Kidney glomerular epithelial cell (primary cell): Measurements from ENCODE around the gene SCARB1.

Source experiments
- DNase-seq: peaks from one replicate; lab custom pipeline; 2025; lab: John Stamatoyannopoulos, UW

Gene SCARB1

GRCh38 chr12:124821252-124822200, 42.1 kb downstream of the SCARB1 start:
- no peak for DNase-seq

- DNase-seq, result no peak
Measured at GRCh38 chr12:124820199-124820598, 43.5 kb downstream of the SCARB1 start.

DNA sequence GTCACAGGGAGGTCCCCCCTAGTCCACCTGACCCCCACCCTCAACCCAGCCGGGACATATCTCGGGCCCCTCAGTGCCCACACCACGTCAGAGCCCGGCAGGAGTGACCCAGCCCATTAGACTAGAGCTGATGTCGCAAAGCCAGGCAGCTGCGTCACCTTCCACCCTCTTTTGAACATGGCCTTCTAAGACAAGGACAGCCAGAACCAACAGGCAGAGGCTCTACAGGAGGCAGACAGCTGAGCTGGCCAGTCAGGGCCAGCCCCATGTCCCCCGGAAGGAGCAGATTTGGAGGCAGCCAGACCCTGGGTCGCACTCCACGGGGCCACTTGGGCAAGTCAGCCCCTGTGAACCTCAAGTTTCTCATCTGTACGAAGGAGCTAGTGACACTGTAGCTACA, 44.1 kb downstream of the SCARB1 start:
- DNase-seq, result no peak

DNA sequence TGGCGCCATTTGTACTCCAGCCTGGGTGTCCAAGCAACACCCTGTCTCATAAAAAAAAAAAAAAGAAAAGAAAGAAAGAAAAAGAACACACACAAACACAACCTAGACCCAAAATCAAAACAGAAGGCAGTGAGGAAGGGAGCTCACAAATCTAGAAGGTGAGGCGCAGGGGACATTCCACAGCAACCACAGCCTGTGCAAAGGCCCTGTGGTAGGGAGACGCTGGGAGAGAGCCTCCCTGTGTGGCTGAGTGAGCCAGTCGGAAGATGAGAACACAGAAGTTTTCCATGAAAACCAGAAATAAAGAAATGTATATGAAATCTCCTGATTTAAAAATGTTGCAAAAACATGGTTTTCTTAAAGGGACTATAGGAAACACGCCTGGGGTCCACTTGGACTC, 44.6 kb downstream of the SCARB1 start:
- DNase-seq, result no peak

DNA sequence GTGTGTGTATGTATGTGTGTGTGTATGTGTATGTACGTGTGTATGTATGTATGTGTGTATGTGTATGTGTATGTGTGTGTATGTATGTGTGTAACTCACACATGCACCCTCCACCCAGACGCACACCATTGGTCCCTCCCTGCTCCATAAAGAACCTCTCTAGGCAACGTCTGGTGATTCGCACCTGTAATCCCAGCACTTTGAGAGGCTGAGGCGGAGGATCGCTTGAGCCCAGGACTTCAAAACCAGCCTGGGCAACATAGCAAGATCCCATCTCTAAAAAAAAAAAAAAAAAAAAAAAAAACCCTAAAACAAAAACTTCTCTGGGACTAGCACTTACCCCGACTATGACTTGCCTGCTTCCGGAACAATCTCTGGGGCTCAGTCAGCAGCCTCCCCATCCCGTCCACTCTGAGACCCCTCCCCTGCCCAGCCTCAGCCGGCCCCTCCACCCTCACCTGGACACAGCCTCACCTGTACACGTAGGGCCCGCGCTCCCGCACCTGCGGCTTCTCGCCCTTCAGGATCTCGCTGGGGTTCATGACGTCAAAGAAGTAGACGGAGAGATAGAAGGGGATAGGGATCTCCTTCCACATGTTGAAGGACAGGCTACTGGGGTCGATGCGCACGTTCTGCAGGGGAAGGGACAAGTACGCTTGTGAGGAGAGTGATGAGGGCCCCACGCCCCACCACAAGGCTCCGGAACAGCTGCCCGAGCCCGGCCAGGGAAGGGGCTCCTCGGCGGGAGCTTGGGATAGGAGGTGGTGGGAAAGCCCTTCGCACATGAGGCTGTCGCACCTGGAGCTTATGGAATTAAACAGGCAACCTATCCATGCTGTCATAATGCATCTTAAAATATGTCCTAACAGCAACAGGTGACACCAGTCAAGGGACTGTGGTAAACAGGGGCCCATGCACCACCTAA, 46.3 kb downstream of the SCARB1 start:
- DNase-seq, result no peak

DNA sequence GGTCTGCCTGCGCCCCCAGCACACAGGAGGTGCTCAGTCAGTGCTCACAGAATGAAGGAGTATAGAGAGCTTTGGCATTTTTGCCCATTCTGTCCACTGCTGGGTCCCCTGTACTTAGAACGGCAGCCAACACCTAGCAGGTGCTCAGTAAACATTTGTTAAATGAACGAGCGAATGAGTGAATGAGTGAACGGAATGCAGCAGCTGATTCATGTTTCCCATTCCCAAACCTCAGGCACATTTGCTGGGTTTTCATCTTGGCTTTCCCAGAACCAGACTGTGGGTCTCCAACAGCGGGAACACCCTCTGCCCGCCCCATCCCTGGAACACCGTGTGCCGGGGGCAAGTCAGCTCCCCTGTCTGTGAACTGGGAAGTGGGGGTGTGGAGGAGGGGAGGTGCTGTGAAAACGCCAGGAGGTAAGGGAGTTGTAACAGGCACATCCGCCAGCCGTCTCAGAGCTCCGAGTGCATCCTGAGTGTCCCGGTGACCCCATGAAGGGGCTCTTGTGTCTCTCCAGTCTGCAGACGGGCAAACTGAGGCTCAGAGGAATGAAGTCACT, 47.3 kb downstream of the SCARB1 start:
- no peak for DNase-seq

DNA sequence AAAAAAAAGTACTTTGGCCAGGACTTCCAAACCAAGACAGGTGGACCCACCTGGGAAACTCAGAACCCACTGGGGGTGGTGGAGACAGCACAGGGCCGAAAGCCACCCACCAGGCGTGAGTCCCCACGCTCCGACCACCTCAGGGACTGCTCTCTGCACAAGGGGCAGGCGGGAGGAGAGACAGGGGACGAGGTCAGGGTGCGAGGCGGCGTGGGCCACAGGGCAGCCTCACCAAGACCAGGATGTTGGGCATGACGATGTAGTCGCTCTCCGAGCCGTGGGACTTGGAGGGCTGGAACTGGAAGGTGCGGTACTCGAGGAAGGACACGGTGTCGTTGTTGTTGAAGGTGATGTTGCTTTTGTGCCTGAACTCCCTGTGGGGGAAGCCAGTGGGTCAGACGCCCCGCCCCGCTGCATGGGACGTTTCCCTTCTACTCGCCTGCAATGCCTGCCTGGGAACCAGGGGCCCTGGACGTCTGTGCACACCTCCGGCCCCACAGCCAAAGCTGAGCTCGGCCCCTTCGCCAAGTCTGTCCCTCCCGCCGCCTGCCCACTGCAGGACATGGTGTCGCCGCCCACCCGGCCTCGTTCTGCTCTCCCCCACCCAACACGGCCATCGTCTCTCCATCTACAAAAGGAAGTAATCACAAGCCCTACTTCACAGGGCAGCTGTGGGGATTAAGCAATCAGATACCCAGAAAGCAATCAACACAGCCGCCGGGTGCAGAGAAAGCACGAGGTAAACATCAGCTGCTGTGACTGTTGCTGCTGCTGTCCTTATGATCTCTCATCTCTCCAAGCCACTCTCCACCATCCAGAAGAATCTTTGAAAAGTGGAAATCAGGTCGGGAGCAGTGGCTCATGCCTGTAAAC, 48.7 kb downstream of the SCARB1 start:
- no peak for DNase-seq

- no peak for DNase-seq
Measured at GRCh38 chr12:124813782-124814181, 49.9 kb downstream of the SCARB1 start.

DNA sequence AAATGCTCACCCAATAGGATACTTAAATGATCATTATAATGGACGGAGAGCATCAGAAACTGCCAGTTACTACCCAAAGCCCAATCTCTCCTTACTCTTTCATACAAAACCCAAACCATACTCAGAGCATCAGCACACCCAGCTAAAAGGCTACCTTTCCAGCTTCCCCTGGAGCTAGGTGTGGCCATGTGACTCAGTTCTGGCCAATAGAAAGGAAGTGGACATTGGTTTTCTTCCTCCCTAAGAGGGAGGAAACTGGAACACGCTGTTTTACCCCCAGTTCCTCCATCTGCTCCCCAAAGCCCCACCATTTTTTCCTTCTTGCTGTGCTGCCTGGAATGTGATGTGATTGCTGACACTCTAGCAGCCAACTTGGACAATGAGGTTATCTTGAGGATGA, 50.7 kb downstream of the SCARB1 start:
- no peak for DNase-seq

DNA sequence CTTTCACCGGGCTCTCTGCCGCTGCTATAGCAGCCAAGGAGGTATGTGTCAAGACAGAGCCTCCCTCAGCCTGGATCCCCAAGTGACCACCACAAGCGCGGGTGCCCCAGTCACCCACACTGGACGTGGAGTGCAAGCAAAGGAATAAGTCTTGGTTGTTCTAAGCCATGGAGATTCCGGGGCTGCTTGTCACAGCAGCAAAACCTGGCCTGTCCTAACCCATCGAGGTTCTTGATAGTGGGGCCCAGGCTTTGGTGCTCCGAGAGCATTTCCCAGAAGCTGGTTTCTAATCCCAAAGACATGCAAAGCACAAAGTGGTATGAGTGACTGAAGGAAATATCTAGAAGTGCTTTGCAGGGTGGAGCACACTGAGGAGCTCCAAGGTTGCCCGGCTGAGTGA, 51.3 kb downstream of the SCARB1 start:
- no peak for DNase-seq

GRCh38 chr12:124811633-124812032, 52.0 kb downstream of the SCARB1 start:
- DNase-seq, result no peak

GRCh38 chr12:124809878-124810277, 53.8 kb downstream of the SCARB1 start:
- DNase-seq, result no peak

GRCh38 chr12:124809391-124809790, 54.3 kb downstream of the SCARB1 start:
- DNase-seq, result no peak

DNA sequence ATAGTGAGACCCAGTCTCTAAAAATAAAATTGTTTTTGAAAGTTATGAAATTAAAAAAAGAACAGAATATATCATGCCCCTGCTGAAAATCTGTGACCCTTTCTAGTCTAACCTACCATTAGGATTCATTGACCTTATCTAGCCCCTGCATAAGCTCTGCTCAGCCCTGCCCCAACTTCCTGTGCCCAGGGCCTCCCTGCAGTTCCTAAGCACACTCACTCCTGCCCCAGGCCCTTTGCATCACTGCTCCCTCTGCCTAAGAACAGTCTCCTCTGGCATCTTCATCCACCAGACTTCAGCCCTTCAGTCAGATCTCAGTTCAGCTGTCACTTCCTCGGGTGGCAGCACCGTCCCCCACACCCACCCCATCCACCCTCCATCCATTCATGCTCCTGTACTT, 55.4 kb downstream of the SCARB1 start:
- no peak for DNase-seq

DNA sequence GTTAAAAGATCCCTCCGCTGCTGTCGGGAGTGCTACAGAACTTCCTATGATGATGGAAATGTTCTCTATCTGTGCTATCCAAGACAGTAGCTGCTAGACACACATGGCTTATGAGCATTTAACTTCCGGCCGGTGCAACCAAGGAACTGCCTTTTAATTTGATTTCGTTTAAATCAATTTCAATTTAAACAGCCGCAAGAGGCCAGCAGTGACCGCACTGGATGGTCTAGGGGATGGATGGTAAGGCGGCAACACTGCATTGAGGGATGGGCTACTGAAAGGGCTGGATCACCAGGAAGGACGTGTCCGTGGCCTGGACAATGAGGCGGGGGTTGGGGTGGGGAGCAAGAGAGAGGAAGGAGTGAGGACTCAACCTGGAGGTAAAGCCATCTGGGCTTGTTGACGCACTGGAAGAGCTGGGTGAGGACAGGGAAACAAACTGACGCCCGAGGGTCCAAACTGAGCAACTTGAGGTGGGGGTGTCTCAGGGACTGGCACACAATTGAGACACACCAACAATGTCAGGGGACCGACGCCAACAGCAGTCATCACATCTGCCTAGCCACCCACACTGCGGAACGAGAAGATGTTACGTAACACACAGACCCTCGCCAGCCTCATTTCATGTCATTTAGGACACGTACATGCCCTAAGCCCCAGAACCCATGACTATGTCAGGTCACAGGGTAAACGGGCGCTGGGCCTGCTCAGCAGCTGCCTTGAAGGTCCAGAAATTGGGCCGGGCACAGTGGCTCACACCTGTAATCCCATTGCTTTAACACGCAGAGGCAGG, 57.6 kb downstream of the SCARB1 start:
- DNase-seq, result no peak

- no peak for DNase-seq
Measured at GRCh38 chr12:124805050-124805449, 58.6 kb downstream of the SCARB1 start.

- no peak for DNase-seq
Measured at GRCh38 chr12:124804011-124804621, 59.5 kb downstream of the SCARB1 start.

- no peak for DNase-seq
Measured at GRCh38 chr12:124802361-124802760, 61.3 kb downstream of the SCARB1 start.

GRCh38 chr12:124800506-124800905, 63.2 kb downstream of the SCARB1 start:
- DNase-seq, result no peak

DNA sequence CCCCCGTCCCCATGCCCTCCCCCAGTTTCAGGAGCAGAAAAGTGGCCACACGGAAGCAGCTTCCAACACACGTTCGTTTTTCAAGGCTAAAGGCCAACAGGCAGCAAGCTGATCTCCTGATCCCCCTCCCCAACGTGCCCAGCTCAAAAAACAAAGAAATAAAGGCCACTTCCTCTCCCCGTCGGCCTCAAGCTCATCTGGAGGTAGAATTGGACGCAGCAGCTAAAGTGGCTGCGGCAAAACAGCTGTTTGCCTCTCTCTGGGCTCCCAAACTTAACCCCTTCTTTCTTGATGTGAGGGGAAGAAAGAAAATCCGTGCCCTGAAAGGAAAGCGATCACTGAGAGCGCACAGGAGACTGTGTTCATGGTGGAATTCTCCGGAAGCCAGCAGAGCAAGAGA, 66.3 kb downstream of the SCARB1 start:
- DNase-seq, result no peak
